Fibroblast of skin of left quadriceps (primary cell): ENCODE data around the gene SYNE1.
"Not testable (repeated sequence)": the region's sequence is repeated elsewhere in the genome, so short reads cannot be mapped to it uniquely, and the experiment has no call there.

ENCODE experiments used
- DNase-seq, 2 experiments: peaks; one replicate each; pipeline ENCODE4 v3.0.0-alpha.2; 2013; ENCODE audit warnings: low read depth in 2 of 2

The SYNE1 gene

GRCh38 chr6:152099446-152100182, 537.5 kb downstream of the SYNE1 start:
- DNase-seq = no peak

GRCh38 chr6:152098683-152099082, 538.5 kb downstream of the SYNE1 start:
- DNase-seq = no peak

DNA sequence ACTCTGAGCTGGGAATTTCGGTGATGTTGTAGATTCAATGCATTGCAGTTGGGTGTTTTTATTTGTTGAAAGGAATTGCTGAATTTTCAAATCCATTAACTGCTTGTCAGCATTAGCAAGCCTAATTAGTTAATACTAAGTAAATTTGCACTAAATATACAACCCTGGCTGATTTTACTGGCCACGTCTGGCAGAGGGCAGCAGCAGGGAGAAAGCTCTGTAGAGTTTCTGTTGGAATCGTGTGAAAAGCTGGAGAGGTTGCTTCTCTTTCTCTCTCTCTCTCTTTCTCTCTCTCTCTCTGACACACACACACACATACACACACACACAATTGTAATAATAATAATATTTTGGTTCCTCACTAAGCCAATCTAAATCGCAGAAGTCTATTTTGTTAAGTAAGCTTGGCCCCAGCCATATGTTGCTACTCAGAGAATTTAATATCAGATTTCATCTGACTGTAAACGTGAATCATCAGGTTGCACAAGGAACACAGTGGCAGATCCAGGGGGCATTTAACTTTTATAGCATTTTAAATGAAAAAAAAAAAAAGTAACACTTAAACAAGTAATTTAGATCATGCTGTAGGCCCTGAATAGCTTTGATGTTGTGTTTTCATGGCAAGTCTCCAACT, 540.2 kb downstream of the SYNE1 start:
- peak; percentile 88 for DNase-seq

GRCh38 chr6:152094992-152095592, 542.1 kb downstream of the SYNE1 start:
- peak; percentile 98 for DNase-seq

DNA sequence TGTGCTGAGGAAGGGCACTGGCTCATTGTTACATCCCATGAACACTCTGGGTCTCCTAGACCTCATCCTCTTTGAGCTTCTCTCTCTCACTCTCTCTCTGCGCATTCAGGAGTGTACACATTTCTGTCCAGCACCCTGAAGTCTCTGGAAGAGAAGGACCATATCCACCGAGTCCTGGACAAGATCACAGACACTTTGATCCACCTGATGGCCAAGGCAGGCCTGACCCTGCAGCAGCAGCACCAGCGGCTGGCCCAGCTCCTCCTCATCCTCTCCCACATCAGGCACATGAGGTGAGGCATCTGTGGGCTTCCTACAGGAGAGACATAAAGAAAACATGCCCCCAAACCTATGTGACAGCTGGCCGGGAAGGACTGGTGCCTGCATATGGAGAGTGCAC, 542.9 kb downstream of the SYNE1 start:
- DNase-seq = no peak

DNA sequence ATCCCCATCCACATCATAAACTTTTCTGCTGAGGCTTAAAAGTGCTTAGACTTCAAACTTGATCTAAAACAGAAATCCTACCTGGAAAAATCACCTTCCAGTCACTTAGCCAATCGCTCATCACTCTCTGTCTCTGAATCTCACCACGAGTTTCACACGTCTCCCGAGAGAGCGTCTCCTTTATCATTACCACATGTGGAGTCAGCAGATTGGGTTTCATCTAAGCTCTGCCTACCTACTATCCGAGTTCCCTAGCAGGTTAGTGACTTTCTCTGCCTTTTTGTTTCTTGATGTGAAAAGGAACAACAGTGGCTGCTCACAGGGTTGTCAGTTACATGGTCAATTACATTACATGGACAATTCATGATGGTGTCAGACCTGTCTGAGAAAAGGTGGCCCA, 543.5 kb downstream of the SYNE1 start:
- DNase-seq = no peak

- no peak for DNase-seq
Measured at GRCh38 chr6:152091851-152092341, 545.3 kb downstream of the SYNE1 start.

DNA sequence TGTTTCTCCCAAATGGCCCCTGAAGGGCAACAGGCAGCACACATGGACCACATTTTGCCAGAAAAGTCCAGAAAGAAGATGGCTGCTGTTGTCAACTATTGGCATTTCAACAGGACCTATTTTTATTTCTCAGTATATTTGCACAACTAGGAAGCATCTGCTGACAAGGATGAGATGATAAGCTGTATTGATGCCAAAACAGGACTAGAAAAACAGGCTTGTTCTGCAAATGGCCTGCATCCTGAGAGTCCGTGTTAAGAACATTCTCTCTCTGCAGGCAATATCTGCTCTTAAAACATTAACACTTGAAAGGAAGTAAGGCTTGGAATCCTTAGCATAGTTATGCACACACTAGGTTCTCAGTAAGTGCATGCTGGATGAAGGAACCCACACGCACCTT, 546.0 kb downstream of the SYNE1 start:
- no peak for DNase-seq

- no peak for DNase-seq
Measured at GRCh38 chr6:152089992-152090391, 547.2 kb downstream of the SYNE1 start.

GRCh38 chr6:152087701-152088100, 549.5 kb downstream of the SYNE1 start:
- no peak for DNase-seq

DNA sequence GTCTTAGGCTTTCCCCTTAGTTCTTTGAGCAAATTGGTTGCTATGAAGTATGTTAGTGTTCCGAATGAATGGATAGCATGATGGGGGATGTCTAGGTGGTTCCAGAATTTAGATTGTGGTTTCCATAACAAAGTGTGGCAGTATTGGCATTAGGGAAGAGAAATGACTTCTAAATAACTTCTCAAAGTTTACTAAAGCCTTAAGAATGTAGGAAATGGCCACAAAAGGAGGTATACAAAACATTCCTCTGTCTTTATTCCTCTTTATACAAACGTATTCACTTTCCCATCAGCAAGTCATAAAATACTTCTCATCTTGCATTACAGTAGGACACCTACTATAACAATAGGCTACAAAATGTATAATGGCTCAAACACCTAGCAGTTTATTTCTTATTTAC, 550.1 kb downstream of the SYNE1 start:
- DNase-seq = no peak

DNA sequence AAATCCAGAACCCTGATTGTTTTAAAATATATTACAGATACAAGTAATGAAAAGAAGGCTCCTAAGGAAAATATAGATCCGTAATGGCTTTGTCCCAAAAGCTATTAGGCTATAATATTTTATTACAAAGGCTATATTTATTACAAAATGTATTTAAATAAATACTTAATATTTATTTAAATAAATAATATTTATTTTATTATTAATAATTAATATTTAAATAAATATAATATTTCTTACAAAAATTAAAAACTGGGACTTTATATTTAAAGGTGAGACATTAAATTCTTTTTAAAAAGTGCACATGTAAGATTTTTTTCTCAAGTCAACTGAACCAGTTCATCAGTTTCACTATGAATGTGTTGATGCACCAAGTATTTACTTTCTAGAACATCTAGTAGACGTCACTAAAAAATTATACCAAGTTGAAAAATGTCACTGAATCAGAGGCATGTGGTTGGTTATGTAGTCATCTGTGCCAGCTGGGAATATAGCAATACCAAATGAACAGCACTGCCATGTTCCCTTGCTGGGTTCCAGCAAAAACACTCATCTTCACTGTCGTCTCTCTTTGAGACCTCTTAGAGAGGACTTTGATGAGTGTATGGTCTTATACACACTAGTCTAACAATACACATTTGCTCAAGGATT, 550.8 kb downstream of the SYNE1 start:
- DNase-seq = no peak

DNA sequence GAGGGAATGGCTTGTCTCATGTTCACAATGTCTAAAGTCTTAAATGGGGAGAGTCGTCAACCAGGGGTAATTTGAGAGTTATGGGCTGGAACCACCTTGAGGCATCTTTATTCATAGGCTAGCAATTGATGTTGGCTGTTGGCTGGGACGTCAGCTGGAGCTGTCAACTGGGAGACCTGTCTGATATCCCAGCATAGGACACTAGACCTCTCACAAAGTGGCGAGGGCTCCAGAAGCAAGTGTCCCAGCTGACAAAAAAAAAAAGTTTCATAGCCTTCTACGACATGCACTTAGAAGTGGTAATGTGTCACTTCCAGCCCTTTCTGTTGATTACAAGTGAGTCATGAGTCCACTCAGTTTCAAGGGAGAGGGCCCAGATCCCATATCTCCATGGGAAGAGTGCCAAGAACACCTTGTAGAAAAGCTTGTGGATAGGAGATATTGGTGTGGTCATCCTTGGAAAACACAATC, 551.7 kb downstream of the SYNE1 start:
- DNase-seq = no peak

DNA sequence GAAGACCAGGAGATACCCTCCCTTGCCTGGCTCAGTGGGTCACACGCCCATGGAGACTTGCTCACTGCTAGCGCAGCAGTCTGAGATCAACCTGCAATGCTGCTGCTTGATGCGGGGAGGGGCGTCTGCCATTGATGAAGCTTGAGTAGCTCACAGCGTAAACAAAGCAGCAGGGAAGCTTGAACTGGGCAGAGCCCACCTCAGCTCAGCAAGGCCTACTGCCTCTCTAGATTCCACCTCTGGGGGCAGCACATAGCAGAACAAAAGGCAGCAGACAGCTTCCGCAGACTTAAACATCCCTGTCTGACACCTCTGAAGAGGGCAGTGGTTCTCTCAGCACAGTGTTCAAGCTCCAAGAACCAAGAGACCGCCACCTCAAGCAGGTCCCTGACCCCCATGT, 558.4 kb downstream of the SYNE1 start:
- no peak for DNase-seq

DNA sequence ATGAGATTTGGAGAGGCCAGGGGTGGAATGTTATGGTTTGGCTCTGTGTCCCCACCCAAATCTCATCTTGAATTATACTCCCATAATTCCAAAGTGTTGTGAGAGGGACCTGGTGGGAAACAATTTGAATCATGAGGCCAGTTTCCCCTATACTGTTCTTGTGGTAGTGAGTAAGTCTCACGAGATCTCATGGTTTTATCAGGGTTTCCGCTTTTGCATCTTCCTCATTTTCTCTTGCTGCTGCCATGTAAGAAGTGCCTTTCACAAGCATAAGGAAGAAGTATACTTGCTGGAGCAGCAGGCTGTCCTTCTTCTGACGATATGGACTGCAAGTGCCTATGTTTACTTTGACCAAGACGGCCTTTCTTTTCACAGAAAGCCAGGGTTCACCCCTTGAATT, 559.2 kb downstream of the SYNE1 start:
- DNase-seq = no peak

DNA sequence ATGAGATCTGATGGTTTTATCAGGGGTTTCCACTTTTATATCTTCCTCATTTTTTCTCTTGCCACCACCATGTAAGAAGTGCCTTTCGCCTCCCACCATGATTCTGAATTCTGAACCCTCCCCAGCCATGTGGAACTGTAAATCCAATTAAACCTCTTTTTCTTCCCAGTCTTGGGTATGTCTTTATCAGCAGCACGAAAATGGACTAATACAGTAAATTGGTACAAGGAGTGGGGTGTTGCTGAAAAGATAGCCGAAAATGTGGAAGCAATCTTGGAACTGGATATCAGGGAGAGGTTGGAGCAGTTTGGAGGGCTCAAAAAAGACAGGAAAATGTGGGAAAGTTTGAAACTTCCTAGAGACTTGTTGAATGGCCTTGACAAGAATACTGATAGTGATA, 560.9 kb downstream of the SYNE1 start:
- DNase-seq = not testable (repeated sequence)

DNA sequence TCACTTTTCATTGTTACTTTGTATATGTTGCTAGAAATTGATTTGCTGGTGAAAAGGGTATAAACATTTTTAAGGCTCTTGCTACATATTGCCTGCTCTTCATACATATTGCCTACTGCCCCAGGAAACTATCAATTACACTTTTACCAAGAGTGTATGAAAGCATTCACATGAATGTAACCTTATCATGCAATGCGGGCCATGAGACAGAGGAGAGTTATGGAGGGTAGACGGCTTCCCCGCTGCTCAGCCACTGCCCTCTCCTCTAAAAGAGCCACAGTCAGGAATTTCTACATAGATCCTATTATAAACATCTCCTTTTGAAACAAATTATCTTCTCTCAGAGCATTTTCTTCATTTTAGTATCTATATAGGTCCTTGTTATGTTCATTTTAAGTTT, 565.3 kb downstream of the SYNE1 start:
- no peak for DNase-seq
